ENCODE measurements around the gene CPPED1.
"Not testable (repeated sequence)": the region's sequence is repeated elsewhere in the genome, so short reads cannot be mapped to it uniquely, and the experiment has no call there.

CPPED1 gene

DNA sequence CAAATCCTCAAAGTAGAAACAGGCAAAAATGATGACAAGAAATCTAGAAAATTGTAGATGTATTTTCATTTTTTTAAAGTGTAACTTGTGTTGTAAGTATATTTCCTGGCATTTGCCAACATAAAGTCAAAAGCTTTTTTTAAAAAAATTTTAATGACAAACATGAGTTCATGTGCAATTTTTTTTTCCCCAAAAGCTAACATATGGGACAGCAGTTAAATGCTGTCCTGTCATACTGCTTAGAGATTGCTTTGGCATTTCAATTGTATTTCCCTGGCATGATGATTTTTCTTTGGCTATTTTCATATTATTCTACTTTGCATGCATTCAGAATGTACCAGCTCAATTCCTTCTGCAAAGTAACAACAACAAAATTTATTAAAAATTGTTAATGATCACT lies 24.5 kb upstream of the CPPED1 start:
- TF ChIP-seq TAF1 (IDR thresholded peaks at IDR 0.05; ENCODE audit: low read depth, low read length) = no peak
- TF ChIP-seq PAX5 (IDR thresholded peaks at IDR 0.05; ENCODE audit: insufficient read depth, low read length, severe bottlenecking) = no peak
- no peak for TF ChIP-seq POU2F2 (IDR thresholded peaks at IDR 0.05; ENCODE audit: low read depth, low read length)
- no peak for TF ChIP-seq POLR2AphosphoS5 (IDR thresholded peaks at IDR 0.05; ENCODE audit: low read depth, low read length)
- TF ChIP-seq SPI1 (IDR thresholded peaks at IDR 0.05; ENCODE audit: low read depth, low read length) = no peak
- TF ChIP-seq POLR2A (IDR thresholded peaks at IDR 0.05; ENCODE audit: low read depth, low read length) = no peak
- DNase-seq (ENCODE audit: insufficient read length, low spot score) (no peak), FAIRE-seq (no peak)

DNA sequence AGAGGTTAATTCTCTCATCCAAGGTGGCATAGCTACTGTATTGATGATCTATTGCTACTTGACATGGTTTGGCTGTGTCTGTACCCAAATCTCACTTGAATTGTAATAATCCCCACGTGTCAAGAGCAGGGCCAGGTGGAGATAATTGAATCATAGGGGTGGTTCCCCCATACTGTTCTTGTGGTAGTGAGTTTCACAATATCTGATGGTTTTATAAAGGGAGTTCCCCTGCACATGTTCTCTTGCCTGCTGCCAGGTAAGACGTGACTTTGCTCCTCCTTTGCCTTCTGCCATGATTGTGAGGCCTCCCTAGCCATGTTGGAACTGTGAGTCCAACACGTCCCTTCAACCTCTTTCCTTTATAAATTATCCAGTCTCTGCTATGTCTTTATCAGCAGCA lies 22.9 kb upstream of the CPPED1 start:
- TF ChIP-seq TAF1 (IDR thresholded peaks at IDR 0.05; ENCODE audit: low read depth, low read length) (no peak), POLR2AphosphoS5 (IDR thresholded peaks at IDR 0.05; ENCODE audit: low read depth, low read length) (no peak), PAX5 (IDR thresholded peaks at IDR 0.05; ENCODE audit: insufficient read depth, low read length, severe bottlenecking) (no peak), POLR2A (IDR thresholded peaks at IDR 0.05; ENCODE audit: low read depth, low read length) (no peak), POU2F2 (IDR thresholded peaks at IDR 0.05; ENCODE audit: low read depth, low read length) (no peak), SPI1 (IDR thresholded peaks at IDR 0.05; ENCODE audit: low read depth, low read length) (no peak)
- FAIRE-seq (no peak), DNase-seq (ENCODE audit: insufficient read length, low spot score) (no peak)

DNA sequence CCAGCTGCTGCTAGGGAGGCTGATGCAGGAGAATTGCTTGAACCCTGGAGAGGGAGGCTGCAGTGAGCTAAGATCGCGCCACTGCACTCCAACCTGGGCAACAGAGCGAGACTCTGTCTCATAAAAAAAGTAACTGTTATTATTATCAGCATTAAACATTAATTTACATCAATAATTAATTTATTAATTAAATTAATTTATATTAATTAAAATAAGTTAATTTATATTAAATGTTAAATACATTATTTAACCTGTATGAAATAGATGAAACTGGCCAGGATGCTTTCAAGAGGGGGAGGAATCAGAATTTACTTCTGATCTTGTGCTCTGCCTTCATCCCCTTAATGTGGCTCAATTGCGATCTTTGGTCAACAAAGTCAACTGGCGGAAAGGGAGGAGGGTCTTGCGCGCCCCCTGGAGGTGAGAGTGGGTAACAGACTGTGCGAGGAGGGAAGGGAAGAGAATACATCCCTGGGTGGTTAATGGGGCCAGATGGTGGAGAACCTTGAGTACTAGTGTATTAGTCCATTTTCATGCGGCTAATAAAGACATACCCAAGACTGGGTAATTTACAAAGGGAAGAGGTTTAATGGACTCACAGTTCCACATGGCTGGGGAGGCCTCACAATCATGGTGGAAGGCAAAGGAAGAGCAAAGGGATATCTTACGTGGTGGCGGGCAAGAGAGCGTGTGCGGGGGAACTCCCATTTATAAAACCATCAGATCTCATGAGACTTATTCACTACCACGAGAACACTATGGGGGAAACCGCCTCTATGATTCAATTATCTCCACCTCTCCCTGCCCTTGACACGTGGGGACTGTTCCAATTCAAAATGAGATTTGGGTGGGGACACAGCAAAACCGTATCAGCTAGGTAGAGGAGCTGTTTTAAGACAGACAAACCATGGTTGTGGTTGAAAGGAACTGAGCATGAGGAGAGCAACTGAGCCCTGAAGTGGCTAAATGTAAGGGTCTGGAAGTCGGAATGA lies 15.7 kb upstream of the CPPED1 start:
- peak; percentile 40 for DNase-seq (ENCODE audit: insufficient read length, low spot score)
- FAIRE-seq = peak; percentile 85
- no peak for TF ChIP-seq TAF1 (IDR thresholded peaks at IDR 0.05; ENCODE audit: low read depth, low read length)
- TF ChIP-seq POLR2A (IDR thresholded peaks at IDR 0.05; ENCODE audit: low read depth, low read length) = no peak
- no peak for TF ChIP-seq POLR2AphosphoS5 (IDR thresholded peaks at IDR 0.05; ENCODE audit: low read depth, low read length)
- no peak for TF ChIP-seq POU2F2 (IDR thresholded peaks at IDR 0.05; ENCODE audit: low read depth, low read length)
- no peak for TF ChIP-seq SPI1 (IDR thresholded peaks at IDR 0.05; ENCODE audit: low read depth, low read length)
- TF ChIP-seq PAX5 (IDR thresholded peaks at IDR 0.05; ENCODE audit: insufficient read depth, low read length, severe bottlenecking) = no peak

DNA sequence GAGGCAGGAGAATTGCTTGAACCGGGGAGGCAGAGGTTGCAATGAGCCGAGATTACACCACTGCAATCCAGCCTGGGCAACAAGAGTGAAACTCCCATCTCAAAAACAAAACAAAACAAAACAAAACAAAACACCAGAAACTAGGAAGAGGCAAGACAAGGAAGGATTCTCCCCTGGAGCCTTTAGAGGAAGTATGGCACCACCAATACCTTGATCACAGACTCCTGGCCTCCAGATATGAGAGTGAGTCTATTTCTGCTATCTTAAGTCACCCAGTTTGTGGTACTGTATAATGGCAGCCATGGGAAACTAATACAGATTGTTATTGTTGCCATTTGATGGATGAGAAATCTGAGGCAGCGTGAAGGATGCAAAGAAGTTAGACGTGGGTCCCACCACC lies 14.6 kb upstream of the CPPED1 start:
- FAIRE-seq = no peak
- no peak for DNase-seq (ENCODE audit: insufficient read length, low spot score)
- no peak for TF ChIP-seq PAX5 (IDR thresholded peaks at IDR 0.05; ENCODE audit: insufficient read depth, low read length, severe bottlenecking)
- no peak for TF ChIP-seq POLR2A (IDR thresholded peaks at IDR 0.05; ENCODE audit: low read depth, low read length)
- no peak for TF ChIP-seq POU2F2 (IDR thresholded peaks at IDR 0.05; ENCODE audit: low read depth, low read length)

DNA sequence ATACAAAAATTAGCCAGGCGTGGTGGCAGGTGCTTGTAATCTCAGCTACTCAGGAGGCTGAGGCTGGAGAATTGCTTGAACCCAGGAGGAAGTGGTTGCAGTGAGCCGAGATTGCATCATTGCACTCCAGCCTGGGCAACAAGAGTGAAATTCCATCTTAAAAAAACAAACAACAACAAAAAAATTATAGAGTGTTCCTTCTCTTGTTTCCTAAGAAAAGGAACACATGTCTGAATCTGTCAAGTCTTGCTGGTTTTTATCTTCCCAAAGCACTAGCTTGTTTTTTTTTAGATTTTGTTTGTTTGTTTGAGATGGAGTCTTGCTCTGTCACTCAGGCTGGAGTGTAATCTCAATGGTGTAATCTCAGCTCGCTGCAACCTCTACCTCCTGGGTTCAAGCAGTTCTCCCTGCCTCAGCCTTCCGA lies 13.1 kb upstream of the CPPED1 start:
- not testable (repeated sequence) for FAIRE-seq; DNase-seq (ENCODE audit: insufficient read length, low spot score)
- TF ChIP-seq SPI1 (IDR thresholded peaks at IDR 0.05; ENCODE audit: low read depth, low read length) = peak; percentile 18; the same call in 1 of the 2 replicates

DNA sequence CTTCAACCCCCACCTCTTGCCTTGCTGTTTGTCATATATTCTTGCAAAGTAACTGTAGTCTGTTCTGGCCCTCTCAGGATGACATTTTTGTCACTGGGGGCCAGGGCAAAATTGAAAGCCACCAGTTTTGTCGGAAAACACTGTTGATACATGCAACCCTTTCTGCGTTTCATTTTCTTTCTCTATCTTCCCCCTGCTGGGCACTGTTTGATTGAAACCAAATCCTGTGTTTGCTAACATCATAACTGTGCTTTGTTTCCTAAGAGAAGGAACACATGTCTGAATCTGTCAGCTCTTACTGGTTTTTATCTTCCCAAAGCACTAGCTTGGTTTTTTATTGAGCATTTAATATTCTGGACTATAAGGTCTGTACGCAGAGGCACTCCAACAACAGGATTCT lies 11.7 kb upstream of the CPPED1 start:
- FAIRE-seq (no peak), DNase-seq (ENCODE audit: insufficient read length, low spot score) (no peak)
- no peak for TF ChIP-seq PAX5 (IDR thresholded peaks at IDR 0.05; ENCODE audit: insufficient read depth, low read length, severe bottlenecking)

DNA sequence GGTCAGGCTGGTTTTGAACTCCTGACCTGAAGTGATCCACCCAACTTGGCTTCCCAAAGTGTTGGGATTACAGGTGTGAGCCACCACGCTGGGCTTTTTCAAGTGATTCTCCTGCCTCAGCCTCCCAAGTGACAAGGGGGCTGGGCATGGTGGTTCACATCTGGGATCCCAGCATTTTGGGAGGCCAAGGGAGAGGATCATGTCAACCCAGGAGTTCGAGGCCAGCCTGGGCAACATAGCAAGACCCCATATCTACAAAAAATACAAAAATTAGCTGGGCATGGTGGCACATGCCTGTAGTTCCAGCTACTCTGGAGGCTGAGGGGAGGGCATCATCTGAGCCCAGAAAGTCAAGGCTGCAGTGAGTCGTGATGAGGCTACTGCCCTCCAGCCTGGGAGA lies 10.0 kb upstream of the CPPED1 start:
- not testable (repeated sequence) for FAIRE-seq; DNase-seq (ENCODE audit: insufficient read length, low spot score)

DNA sequence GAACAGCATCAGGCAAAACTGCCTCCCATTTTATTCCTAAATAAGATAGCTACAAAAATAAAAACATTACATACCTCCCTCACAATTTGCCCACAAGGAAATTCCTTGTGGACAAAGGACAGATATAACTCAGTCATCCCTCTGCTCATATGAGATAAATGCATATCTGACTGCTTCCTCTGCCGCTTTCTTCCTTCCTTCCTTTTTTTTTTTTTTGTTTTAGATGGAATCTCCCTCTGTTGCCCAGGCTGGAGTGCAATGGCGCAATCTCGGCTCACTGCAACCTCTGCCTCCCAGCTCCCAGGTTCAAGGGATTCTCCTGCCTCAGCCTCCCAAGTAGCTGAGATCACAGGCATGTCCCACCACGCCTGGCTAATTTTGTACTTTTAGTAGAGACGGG lies 9.6 kb upstream of the CPPED1 start:
- not testable (repeated sequence) for DNase-seq (ENCODE audit: insufficient read length, low spot score); FAIRE-seq

DNA sequence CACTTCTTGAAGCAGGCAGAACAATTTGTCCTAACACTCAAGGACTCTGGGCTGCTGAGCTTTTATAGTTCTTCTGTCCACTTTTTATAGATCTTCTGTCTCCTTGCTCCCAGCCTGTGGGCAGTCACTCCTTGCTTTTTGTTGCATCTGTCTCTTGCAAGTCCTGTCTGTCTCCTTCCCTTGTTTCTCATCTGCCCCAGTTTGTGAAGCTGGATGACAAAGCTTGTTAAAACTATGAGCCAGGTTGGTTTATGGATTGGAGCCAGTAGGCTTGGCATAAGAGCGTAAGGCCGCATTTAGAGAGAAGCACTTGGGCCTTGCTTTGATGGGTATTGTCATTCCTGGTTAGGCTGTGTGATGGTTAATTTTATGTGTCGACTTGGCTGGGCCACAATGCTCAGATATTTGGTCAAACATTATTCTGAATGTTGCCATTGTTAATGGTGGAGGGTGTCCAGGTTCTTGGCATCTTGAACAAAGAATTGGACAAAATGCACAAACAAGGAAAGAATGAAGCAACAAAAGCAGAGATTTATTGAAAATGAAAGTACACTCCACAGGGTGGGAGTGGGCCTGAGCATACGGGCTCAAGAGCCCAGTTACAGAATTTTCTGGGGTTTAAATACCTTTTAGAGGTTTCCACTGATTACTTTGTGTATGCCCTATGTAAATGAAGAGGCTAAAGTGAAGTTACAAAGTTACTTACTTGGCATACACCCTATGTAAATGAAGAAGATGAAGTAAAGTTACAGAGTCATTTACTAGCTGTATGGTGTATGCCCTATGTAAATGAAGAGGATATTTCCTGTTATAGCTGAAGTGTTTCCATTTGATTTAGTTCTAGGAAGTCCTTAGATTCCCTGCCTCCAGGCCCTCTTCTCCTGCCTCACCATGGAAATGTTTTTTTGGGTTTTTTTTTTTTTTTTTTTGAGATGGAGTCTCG lies 8.0 kb upstream of the CPPED1 start:
- DNase-seq (ENCODE audit: insufficient read length, low spot score) = no peak
- FAIRE-seq = no peak
- TF ChIP-seq POLR2A (IDR thresholded peaks at IDR 0.05; ENCODE audit: low read depth, low read length) = no peak
- no peak for TF ChIP-seq PAX5 (IDR thresholded peaks at IDR 0.05; ENCODE audit: insufficient read depth, low read length, severe bottlenecking)
- TF ChIP-seq TAF1 (IDR thresholded peaks at IDR 0.05; ENCODE audit: low read depth, low read length) = no peak
- no peak for TF ChIP-seq POLR2AphosphoS5 (IDR thresholded peaks at IDR 0.05; ENCODE audit: low read depth, low read length)
- no peak for TF ChIP-seq SPI1 (IDR thresholded peaks at IDR 0.05; ENCODE audit: low read depth, low read length)
- no peak for TF ChIP-seq POU2F2 (IDR thresholded peaks at IDR 0.05; ENCODE audit: low read depth, low read length)

DNA sequence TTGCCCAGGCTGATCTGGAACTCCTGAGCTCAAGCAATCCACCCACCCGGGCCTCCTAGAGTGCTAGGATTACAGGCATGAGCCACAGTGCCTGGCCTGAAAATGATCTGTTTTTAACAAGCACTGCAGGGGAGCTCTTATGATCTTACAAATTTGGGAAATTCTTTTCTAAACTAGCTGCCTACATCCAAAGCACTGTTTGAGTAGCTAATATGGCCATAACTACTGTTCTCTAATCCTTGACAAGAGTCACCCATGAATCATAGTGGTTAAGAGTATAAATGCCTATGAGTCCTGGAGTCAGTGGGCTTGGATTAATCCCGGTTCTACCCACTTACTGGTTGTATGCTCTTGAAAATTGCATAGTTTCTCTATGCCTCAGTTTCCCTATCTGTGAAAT lies 1.4 kb upstream of the CPPED1 start:
- no peak for TF ChIP-seq PAX5 (IDR thresholded peaks at IDR 0.05; ENCODE audit: insufficient read depth, low read length, severe bottlenecking)
- no peak for TF ChIP-seq POLR2AphosphoS5 (IDR thresholded peaks at IDR 0.05; ENCODE audit: low read depth, low read length)
- no peak for TF ChIP-seq TAF1 (IDR thresholded peaks at IDR 0.05; ENCODE audit: low read depth, low read length)
- no peak for TF ChIP-seq SPI1 (IDR thresholded peaks at IDR 0.05; ENCODE audit: low read depth, low read length)
- TF ChIP-seq POU2F2 (IDR thresholded peaks at IDR 0.05; ENCODE audit: low read depth, low read length) = no peak
- no peak for TF ChIP-seq POLR2A (IDR thresholded peaks at IDR 0.05; ENCODE audit: low read depth, low read length)
- no peak for FAIRE-seq
- no peak for DNase-seq (ENCODE audit: insufficient read length, low spot score)
